Uterine smooth muscle cell (primary cell): Measurements from ENCODE around the gene TACC2. TPM values are rescaled to one million over a fixed set of nuclear protein-coding genes. Genes with fewer than 3 reads are reported as not detected.

ENCODE experiments used
- total RNA-seq: library from RNA; depleted of rRNA; stranded (reverse); fragments of >200 nt; gene quantifications from 2 replicates; pipeline ENCODE4 v1.2.3, GENCODE V29; 2014

Gene TACC2, protein sequence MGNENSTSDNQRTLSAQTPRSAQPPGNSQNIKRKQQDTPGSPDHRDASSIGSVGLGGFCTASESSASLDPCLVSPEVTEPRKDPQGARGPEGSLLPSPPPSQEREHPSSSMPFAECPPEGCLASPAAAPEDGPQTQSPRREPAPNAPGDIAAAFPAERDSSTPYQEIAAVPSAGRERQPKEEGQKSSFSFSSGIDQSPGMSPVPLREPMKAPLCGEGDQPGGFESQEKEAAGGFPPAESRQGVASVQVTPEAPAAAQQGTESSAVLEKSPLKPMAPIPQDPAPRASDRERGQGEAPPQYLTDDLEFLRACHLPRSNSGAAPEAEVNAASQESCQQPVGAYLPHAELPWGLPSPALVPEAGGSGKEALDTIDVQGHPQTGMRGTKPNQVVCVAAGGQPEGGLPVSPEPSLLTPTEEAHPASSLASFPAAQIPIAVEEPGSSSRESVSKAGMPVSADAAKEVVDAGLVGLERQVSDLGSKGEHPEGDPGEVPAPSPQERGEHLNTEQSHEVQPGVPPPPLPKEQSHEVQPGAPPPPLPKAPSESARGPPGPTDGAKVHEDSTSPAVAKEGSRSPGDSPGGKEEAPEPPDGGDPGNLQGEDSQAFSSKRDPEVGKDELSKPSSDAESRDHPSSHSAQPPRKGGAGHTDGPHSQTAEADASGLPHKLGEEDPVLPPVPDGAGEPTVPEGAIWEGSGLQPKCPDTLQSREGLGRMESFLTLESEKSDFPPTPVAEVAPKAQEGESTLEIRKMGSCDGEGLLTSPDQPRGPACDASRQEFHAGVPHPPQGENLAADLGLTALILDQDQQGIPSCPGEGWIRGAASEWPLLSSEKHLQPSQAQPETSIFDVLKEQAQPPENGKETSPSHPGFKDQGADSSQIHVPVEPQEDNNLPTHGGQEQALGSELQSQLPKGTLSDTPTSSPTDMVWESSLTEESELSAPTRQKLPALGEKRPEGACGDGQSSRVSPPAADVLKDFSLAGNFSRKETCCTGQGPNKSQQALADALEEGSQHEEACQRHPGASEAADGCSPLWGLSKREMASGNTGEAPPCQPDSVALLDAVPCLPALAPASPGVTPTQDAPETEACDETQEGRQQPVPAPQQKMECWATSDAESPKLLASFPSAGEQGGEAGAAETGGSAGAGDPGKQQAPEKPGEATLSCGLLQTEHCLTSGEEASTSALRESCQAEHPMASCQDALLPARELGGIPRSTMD (N-terminal part only)
- 3.5 and 7.5 TPM in 2 replicates for total RNA-seq

DNA sequence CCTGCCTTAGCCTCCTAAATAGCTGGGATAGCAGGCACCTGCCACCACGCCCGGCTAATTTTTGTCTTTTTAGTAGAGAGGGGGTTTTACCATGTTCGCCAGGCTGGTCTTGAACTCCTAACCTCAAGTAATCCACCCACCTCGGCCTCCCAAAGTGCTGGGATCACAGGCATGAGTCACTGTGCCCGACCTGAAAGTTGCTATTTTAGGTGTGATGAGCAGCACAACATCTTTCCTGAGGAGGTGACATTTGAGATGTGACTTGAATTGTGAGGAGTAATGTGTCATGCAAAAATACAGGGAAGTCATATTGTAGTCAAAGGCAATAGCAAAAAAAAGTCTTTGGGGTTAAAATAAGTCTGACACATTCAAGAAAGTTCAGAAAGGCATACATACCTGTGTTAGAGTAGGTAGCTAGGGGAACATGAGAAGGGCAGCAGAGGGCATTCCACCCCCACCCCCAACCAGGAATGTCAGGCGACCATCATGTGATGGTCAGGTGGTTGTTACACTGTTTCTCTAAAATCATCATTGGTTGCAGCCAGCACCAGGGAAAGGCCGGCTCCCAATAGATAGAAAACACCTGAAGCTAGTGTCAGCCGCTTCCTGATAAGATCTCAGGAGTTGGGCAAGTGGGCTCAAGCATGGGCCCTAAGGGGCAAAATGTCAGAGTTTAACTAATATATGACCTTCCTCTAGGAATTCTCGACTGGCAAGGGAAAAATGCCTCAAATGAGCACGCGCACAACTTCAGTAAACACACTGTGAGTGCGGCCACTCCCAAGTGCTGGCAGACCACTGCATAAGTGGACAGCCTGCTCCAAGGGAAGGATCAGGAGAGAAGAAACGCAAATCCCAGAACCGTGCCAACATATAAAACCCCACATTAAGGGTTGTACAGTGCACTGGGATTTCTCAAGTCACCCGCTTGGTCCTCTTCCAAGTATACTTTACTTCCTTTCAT, at the start of gene TACC2:
TSS of gene TACC2 (plus strand) at position 803 of the 964 bp plus-strand sequence. CDS start 32,819 bp downstream, outside the sequence.

GRCh38 chr10:121974535-121975294, 14.2 kb upstream of the TACC2 start, which contains the start of gene NSMCE4A:
NSMCE4A (minus strand) TSS chr10:121975217; CDS start chr10:121975165, 52 bp downstream.

DNA sequence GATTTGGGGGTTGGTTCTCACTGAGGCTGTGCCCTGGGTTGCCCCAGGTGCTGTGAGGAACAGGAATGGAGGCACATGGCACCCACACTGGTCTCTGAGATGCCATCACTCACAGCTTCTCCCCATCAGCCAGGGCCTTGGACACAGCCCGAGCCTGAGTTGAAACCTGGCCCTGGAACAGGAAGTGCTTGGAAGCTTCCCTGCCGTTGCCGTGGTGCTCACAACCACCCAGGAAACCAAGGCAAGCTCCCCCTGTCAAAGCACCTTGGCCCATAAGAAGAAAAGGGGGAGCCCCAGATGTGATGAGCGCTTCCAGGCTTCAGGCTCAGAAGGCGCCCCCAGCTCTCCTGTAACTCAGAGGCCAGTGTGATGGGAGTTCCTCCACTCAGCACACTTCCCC, 282.1 kb downstream of the TACC2 start, which contains the start of gene BTBD16:
TSS of gene BTBD16 (plus strand) at position 221 of the 400 bp plus-strand sequence. CDS start 3,786 bp downstream, outside the sequence.

Other genes starting within 250 kb of the TACC2 start
- 28.7 and 30.1 TPM in 2 replicates for gene ATE1, start 61.1 kb upstream of the TACC2 start, total RNA-seq
- gene NSMCE4A, start 13.9 kb upstream of the TACC2 start, total RNA-seq: 21.7 and 58.5 TPM in 2 replicates